ENCODE results near the gene NRTN.
"Not testable (repeated sequence)": the region's sequence is repeated elsewhere in the genome, so short reads cannot be mapped to it uniquely, and the experiment has no call there.

The NRTN gene, protein sequence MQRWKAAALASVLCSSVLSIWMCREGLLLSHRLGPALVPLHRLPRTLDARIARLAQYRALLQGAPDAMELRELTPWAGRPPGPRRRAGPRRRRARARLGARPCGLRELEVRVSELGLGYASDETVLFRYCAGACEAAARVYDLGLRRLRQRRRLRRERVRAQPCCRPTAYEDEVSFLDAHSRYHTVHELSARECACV

DNA sequence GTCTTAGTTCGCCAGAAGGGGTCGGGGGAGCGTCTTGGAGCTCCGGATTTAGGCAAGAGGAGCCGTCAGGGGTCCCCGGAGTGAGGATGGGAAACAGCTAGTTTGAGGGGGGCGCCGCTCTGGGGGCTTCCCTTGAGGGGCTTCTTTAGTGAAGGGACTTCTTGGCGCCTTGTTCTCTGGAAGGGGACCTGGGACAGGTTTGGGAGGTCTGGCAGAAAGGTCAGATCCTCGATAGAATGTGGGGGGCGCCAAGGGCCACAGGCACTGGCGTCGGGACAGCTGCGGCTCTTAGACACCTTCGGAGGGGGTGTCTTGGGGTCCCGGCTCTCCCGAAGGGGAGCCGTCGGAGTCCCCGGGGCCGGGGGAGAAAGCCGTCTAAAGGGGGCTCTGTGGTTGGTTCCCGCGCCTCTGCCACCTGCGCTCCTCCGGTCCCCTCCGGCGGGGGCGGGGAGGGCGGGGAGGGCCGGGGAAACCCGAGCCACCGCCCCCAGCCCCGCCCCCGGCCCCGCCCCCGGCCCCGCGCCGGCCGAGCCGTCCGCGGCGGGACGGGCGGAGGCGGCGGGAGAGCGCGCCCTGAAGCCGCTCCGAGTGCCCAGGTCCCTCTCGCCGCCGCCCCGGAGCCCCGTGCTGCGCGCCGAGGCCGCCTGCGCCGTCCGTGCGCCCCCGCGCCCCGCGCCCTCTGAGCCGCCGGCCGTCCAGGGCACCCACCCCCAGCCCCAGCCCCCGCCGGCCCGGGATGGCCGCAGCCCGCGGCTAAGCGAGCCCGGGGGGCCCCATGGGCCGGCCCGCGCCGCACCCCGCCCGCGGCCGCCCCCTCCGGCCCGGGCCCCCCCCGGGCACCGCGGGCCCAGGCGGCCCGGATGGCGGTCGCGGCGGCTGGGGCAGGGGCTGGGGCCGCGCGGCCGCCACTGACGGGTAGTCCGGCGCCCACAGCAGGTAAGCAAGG is at the start of gene NRTN:
Gene NRTN, plus strand, starts transcription at position 552 of the 946 bp plus-strand sequence. CDS start 19,099 bp downstream, outside the sequence.
- DNase-seq = no peak

GRCh38 chr19:5762608-5763217 is 42.2 kb upstream of the NRTN start:
- no peak for DNase-seq

- DNase-seq = no peak
These were observed 39.6 kb upstream of the NRTN start for GRCh38 chr19:5765220-5765619.

DNA sequence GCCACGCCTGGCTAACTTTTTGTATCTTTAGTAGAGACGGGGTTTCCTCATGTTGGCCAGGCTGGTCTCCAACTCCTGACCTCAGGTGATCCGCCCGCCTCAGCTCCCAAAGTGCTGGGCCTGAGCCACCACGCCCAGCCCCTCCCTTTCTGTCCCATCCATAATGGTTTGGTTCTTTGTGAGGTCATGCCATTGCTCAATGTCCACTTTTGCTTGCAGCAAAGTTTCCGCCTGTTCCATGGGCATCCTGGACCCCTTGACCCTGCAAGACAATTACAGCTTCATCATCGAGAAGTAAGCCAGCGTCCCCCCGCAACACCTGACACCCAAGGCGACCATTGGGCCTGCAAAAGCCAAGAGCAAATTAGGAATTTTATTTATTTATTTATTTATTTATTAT is 36.9 kb upstream of the NRTN start:
- no peak for DNase-seq

DNA sequence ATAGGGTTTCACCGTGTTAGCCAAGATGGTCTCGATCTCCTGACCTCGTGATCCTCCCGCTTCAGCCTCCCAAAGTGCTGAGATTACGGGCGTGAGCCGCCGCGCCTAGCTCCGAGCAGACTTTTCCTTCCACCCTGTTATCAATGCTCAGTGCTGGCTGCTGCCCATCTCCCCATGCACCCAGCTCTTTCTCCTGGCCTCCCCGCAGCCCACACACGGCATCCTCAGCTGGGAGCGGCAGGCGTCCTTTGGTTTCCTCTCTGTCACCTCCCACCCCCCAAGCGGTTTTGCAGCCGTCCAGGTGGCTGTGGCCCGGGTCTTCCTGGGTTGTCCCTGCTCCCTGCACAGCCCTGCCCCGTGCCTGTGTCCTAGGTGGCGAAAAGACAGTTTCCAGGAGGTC is 32.5 kb upstream of the NRTN start:
- DNase-seq = no peak

GRCh38 chr19:5773276-5773675 is 31.6 kb upstream of the NRTN start:
- no peak for DNase-seq

GRCh38 chr19:5774921-5775320 is 29.9 kb upstream of the NRTN start:
- no peak for DNase-seq

- no peak for DNase-seq
These were observed 29.1 kb upstream of the NRTN start for GRCh38 chr19:5775668-5776309.

DNA sequence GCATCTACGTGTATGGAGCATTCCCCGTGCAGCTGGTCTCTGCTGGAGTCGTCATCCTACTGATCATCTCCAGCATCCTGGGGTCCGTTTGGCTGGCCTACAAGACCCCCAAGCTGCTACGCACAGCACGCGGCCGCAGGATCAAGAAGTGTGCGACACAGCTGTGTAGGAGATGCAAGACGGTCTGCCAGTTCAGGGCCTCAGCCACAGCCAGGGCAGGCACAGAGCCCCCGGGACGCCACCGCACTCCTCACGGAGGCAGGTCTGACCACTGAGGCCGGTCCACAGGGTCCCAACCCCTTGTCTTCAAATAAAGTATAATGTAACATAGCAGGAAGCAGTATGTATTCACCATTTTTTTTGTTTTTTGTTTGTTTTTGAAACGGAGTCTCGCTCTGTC is 26.5 kb upstream of the NRTN start:
- no peak for DNase-seq

GRCh38 chr19:5780916-5781315 is 24.0 kb upstream of the NRTN start:
- DNase-seq = not testable (repeated sequence)

- DNase-seq = no peak
These were observed 22.5 kb upstream of the NRTN start for GRCh38 chr19:5782322-5782721.

GRCh38 chr19:5782945-5783919 is 21.6 kb upstream of the NRTN start:
- DNase-seq = no peak

- DNase-seq = no peak
These were observed 20.2 kb upstream of the NRTN start, which contains the start of gene PRR22 for GRCh38 chr19:5784581-5785147. Gene PRR22, minus strand, starts transcription at chr19:5784746. Its CDS starts 86 bp downstream, at chr19:5784660.

GRCh38 chr19:5785423-5785822 is 19.4 kb upstream of the NRTN start:
- DNase-seq = no peak

DNA sequence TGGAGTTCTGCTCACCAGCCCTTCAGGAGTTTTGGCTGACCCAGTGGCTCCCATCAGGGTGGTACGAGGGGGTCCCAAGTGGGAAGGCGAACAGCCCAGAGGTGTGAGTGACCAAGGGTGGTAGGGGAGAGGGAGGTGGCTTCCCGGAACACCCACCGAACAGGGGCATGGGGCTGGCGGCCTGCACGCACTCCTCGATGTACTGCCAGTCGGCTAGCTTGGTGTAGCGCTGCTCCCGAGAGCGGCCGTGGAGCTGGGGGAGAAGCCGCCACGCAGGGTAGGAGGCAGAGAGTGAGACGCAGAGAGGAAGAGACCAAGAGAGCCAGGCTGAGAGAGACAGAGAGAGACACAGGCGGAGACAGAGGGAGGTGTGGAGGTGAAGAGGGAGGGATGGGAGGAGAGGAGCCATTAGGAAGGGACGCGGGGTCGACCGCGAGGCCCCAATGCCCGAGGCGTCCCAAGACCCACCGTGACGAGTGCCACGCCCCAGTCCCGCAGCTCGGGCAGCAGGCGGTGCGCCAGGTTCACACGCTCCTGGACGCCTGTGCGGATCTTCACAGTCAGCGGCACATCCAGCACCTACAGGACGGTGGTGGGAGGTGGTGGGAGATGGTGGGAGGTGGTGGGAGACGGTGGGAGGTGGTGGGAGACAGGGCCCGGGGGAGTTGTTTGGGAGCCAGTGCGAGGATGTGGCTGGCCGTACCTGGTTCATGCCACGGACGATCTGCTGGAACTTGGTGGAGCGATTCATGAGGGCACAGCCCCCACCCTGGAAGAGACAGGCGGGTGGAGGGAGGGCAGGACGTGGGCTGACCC is 18.1 kb upstream of the NRTN start:
- no peak for DNase-seq

DNA sequence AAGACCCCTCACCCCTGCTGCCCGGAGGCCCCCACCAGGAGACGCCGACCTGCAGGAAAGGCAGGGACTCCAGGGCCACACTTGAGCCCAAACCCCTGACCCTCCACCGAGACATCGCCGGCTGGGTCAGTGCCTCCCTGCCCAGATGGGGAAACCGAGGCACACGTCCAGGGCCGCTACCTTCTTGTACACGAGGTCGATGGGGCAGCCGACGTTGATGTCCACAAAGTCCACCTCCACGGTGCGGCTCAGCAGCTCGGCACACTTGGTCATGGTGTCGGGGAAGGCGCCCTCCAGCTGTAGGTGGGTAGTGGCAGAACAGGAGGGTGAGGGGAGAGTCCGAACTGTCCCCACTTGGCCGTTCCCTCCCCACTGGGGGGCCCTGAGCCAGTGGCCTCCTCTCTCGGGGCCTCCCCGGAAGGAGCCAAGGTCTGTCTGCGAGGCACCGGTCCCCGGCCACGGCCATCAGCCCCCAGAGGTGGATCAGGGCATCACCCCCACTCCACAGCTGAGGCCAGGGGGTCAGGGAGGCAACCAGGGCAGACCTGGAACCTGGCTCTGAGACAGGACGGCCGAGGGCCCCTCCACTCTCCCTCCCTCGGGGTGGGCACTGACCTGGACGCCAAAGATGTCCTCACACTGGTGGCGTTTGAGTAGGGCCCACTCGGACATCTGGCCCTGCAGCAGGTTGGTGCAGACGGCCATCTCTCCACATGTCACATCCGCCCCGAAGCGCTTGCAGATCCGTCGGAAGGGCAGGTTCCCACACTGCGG is 17.3 kb upstream of the NRTN start:
- DNase-seq = no peak

GRCh38 chr19:5788422-5788821 is 16.4 kb upstream of the NRTN start:
- no peak for DNase-seq

DNA sequence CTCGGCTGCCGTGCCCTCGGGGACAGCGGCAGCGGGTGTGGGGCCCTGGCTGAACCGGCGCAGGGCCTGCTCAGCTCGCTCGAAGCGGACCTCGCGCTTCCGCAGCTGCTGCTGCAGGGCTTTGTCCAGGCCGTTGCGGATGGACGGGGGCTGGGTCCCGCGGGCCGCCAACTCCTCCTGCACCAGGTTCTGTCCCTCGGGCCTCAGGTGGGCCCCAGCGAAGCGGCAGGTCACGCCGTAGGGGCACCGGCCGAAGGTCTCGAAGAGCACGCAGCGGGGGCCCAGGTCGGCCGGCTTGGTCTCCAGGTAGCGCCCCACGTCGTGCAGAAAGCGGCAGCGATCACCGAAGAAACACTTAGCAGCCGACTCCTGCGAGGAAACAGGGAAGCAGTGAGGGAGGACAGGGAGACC is 15.5 kb upstream of the NRTN start:
- no peak for DNase-seq

DNA sequence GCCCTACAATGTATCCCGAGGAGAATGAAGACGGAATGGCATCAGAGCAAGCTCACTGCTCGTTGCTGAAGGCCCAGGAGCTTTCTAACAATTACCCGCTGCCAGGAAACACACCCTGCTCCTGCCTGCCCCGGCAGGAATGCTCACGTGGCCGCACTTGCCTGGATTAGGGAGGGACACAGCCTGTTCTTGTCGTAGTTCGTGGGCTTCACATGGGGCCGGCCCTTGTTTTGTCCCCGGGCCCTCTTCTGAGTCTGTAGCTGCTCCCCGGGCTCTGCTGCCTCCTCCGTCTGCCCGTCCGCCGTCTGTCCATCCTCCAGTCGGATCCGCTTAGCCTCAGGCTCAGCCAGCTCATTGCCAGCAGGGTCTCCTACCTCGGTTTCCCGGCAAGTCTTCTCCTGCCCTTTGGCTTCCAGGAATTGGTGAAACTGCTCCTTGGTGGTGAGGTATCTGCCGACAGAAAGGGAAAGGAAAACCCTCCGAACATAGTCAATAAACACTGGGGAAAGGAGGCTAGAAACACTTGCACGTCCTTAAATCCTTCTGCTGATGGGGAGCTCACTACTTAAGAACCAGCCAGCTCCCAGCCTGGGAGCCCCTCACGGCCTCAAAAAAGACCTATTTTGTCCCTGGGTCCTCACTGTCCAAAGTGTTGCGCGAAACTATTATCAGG is 14.8 kb upstream of the NRTN start:
- DNase-seq = no peak

All from NCI-H446 treated with DMSO at 0.1 percent for 48 hours (cell line).